HL-60 (cell line): ENCODE results near the gene TSPAN11.

Experiments
- DNase-seq, 2 experiments: peaks; one replicate each; pipeline ENCODE4 v3.0.0-alpha.2; 2010 to 2020; ENCODE audit warnings: low read depth in 1 of 2, low spot score in 1 of 2
- H3K27ac ChIP-seq: fragments of 250-450 bp; sonication (Bioruptor Pico); replicated peaks from 2 replicates; pipeline ENCODE4 v1.5.1; 2020; ENCODE audit warnings: mild to moderate bottlenecking, moderate library complexity
- H3K27me3 ChIP-seq: fragments of 250-450 bp; sonication (Bioruptor Pico); 2 replicates; pipeline ENCODE4 v1.5.1; 2021; ENCODE audit warnings: mild to moderate bottlenecking, moderate library complexity; ENCODE audit not compliant: insufficient read depth, poor library complexity, severe bottlenecking
- H3K4me3 ChIP-seq: replicated peaks from 2 replicates; pipeline ENCODE4 v1.5.1; 2011; ENCODE audit warnings: mild to moderate bottlenecking, control low read depth, low read length; ENCODE audit not compliant: insufficient read depth
- CTCF ChIP-seq: IDR thresholded peaks from one replicate; pipeline ENCODE4 v1.5.1; 2011; ENCODE audit warnings: low read length, control low read depth, inconsistent platforms; ENCODE audit not compliant: insufficient read depth
- GABPA ChIP-seq: IDR thresholded peaks from 2 replicates; pipeline ENCODE4 v1.6.1; 2012; ENCODE audit warnings: low read depth
- POLR2AphosphoS5 ChIP-seq: IDR thresholded peaks from 2 replicates; pipeline ENCODE4 v1.6.1; 2012; ENCODE audit warnings: low read depth
- REST ChIP-seq: IDR thresholded peaks from 2 replicates; pipeline ENCODE4 v1.6.1; 2012; ENCODE audit warnings: low read depth; ENCODE audit not compliant: insufficient replicate concordance
- SPI1 ChIP-seq: IDR thresholded peaks from 2 replicates; pipeline ENCODE4 v1.6.1; 2012; ENCODE audit warnings: low read depth, mild to moderate bottlenecking, borderline replicate concordance

The TSPAN11 gene

GRCh38 chr12:30969606-30970395, 43.3 kb downstream of the TSPAN11 start:
- Histone ChIP-seq H3K27ac (no peak overlapping the region), H3K27me3 (no peaks in the 10 kb centered on the region), H3K4me3 (no peak overlapping the region)
- no peak for TF ChIP-seq GABPA
- no peak for TF ChIP-seq SPI1
- TF ChIP-seq POLR2AphosphoS5: no peak
- no peak for TF ChIP-seq REST
- TF ChIP-seq CTCF: no peak
- no peak for DNase-seq

GRCh38 chr12:30970559-30971197, 44.1 kb downstream of the TSPAN11 start:
- no peak for DNase-seq
- H3K27ac ChIP-seq: no peak overlapping the region
- H3K4me3 ChIP-seq: no peak overlapping the region
- H3K27me3 ChIP-seq: no peaks in the 10 kb centered on the region
- no peak for TF ChIP-seq REST
- TF ChIP-seq GABPA: no peak
- TF ChIP-seq SPI1: no peak
- TF ChIP-seq CTCF: no peak

- no peak for TF ChIP-seq GABPA
- TF ChIP-seq POLR2AphosphoS5: no peak
- no peak for TF ChIP-seq SPI1
- TF ChIP-seq REST: no peak
- no peak for TF ChIP-seq CTCF
- H3K27ac ChIP-seq: no peak overlapping the region
- H3K27me3 ChIP-seq: no peaks in the 10 kb centered on the region
- DNase-seq: no peak
- no peak overlapping the region for H3K4me3 ChIP-seq
Observed at GRCh38 chr12:30972035-30972434, 45.5 kb downstream of the TSPAN11 start.
